GM13976 (cell line): ENCODE data around the gene CLCA4.
A peak's percentile ranks its signal among the peaks of the same experiment; 100 is the strongest.
"Not testable (repeated sequence)": the region's sequence is repeated elsewhere in the genome, so short reads cannot be mapped to it uniquely, and the experiment has no call there.

ENCODE experiments used
- DNase-seq: peaks from one replicate; pipeline ENCODE4 v3.0.0; 2012; ENCODE audit warnings: low spot score
- CTCF ChIP-seq: IDR thresholded peaks from 2 replicates; pipeline ENCODE4 v1.5.1; 2012; ENCODE audit warnings: borderline replicate concordance, mild to moderate bottlenecking; ENCODE audit not compliant: insufficient read depth; ENCODE audit errors: extremely low read depth, missing control alignments, control extremely low read depth
- in situ Hi-C: fragments of 300-500 bp; cut with MboI; formaldehyde crosslinking; loops from one replicate; pipeline ENCODE4 v1.12.0; 2022; ENCODE audit warnings: low sequenced_read_pairs, mixed read lengths, inconsistent platforms; ENCODE audit not compliant: unreplicated experiment

CLCA4 gene

GRCh38 chr1:86596224-86596623 lies 49.3 kb downstream of the CLCA4 start:
- no peak for TF ChIP-seq CTCF
- in situ Hi-C loops = no loop called here

GRCh38 chr1:86596741-86597290 lies 49.9 kb downstream of the CLCA4 start:
- in situ Hi-C loops = no loop called here
- no peak for DNase-seq
- no peak for TF ChIP-seq CTCF

More at GRCh38 chr1:86596224-86596623, 49.3 kb downstream of the CLCA4 start:
- DNase-seq = no peak

- in situ Hi-C loops, DNase-seq: not testable (repeated sequence)
These were observed 59.2 kb downstream of the CLCA4 start for GRCh38 chr1:86606080-86606479.

- TF ChIP-seq CTCF = no peak
- DNase-seq = no peak
- in situ Hi-C loops = no loop called here
These were observed 69.6 kb downstream of the CLCA4 start for GRCh38 chr1:86616433-86616832.

- in situ Hi-C loops = no loop called here
- no peak for TF ChIP-seq CTCF
- DNase-seq = peak; percentile 14
These were observed 70.0 kb downstream of the CLCA4 start for GRCh38 chr1:86616871-86617270.

- no peak for DNase-seq
- in situ Hi-C loops = no loop called here
- TF ChIP-seq CTCF = no peak
These were observed 71.5 kb downstream of the CLCA4 start for GRCh38 chr1:86618358-86618757.

GRCh38 chr1:86619313-86619712 lies 72.4 kb downstream of the CLCA4 start:
- in situ Hi-C loops = no loop called here
- DNase-seq = no peak
- no peak for TF ChIP-seq CTCF
